NCI-H446 (cell line): ENCODE results near the gene C1QBP.
"Not testable (repeated sequence)": the region's sequence is repeated elsewhere in the genome, so short reads cannot be mapped to it uniquely, and the experiment has no call there.

Source experiments
- DNase-seq, 2 experiments: peaks; one replicate each; lab custom pipeline; 2025; lab: John Stamatoyannopoulos, UW

The C1QBP gene, protein sequence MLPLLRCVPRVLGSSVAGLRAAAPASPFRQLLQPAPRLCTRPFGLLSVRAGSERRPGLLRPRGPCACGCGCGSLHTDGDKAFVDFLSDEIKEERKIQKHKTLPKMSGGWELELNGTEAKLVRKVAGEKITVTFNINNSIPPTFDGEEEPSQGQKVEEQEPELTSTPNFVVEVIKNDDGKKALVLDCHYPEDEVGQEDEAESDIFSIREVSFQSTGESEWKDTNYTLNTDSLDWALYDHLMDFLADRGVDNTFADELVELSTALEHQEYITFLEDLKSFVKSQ

GRCh38 chr17:5438716-5439445 is at the start of gene C1QBP:
TSS of gene C1QBP (minus strand) at chr17:5439155. CDS start at chr17:5439073, 82 bp downstream.
- DNase-seq = peak; percentile 73 to 94

DNA sequence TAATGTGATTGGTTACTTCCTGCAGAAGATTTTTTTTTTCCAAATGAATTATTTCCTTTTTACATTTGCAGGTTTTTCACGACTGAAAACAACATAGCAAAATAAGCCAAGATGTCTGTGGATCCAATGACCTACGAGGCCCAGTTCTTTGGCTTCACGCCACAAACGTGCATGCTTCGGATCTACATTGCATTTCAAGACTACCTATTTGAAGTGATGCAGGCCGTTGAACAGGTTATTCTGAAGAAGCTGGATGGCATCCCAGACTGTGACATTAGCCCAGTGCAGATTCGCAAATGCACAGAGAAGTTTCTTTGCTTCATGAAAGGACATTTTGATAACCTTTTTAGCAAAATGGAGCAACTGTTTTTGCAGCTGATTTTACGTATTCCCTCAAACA is 49.8 kb upstream of the C1QBP start:
- no peak for DNase-seq

GRCh38 chr17:5486206-5487124 is 47.5 kb upstream of the C1QBP start, which contains the start of gene MIS12:
TSS of gene MIS12 (plus strand) at chr17:5486566. CDS start at chr17:5488863, 2,297 bp downstream.
- peak; percentile 98 to 99 for DNase-seq

DNA sequence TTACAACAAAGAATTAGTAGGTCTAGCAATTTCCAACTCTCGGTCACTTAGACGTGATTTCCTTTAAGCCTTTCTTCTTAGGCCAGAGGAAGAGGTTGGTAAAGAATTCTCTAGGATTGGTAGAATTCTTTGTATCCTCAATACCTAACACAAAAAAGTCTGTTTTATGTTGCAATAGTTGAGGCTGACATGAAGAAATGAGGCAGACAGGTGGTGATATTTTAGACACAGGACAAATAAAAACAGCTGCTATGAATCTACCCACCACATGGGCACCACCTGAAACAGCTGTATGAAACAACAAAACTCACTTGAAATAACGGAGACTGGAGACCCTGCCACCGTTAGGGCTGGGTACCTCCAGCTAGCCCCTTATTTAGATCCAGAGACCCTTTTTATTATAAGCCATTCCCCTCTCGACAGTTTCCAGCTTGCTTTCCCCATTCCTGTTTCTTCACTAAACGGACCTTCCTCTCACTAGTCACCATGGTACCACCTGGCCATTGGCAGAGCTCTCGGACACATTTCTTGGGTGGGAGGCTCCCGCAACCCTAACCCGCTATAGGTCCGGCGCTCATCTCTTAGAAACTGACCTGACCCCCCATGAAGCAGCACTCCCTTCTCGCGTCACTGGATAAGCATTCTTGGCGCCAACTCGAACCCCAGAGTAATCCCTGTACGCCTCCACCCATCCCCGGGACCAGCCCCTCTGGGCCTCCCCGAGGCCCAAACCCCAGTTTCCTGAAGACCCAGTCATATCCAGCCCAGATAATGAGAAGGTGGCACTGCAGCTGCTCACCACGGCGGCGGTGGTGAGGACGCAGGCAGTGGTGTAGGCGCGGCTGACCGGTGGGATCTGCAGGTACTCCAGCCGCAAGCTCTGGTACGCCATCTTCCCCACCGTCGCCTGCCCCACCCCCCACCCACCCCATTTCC is 46.6 kb upstream of the C1QBP start, which contains the start of gene DERL2:
DERL2 (minus strand) TSS at position 909 of the 936 bp plus-strand sequence; CDS start at position 892, 17 bp downstream.
- peak; percentile 43 to 48 for DNase-seq

DNA sequence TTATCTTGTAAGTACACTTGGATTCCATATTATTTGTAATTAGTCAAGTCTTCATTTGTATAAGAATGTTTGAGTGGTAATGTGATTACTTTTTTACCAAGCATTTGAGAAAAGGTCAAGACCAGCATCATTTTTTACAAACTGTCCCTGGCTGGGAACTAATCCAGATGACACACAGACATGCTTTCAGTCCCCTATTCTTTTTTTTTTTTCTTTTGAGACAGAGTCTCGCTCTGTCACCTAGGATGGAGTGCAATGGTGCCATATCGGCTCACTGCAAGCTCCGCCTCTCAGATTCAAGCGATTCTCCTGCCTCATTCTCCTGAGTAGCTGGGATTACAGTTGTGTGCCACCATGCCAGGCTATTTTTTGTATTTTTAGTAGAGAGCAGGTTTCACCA is 42.5 kb upstream of the C1QBP start:
- DNase-seq = no peak

- no peak for DNase-seq
Observed at GRCh38 chr17:5480962-5481361, 42.0 kb upstream of the C1QBP start.

DNA sequence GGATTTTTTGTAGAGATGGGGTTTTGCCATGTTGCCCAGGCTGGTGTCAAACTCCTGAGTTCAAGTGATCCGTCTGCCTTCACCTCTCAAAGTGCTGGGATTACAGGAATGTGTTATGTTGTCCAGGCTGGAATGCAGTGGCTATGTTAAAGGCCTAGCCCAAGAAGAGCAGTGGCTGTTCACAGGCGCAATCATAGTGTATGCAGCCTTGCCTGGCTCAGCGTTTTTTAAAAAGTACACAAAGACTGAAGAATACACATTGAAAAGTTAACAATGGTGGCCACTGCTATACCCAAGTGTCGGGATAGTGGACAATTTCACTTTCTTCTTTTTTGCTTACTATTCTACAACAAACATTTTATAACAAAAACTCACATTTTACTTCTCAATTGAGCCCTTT is 40.0 kb upstream of the C1QBP start:
- DNase-seq = no peak

DNA sequence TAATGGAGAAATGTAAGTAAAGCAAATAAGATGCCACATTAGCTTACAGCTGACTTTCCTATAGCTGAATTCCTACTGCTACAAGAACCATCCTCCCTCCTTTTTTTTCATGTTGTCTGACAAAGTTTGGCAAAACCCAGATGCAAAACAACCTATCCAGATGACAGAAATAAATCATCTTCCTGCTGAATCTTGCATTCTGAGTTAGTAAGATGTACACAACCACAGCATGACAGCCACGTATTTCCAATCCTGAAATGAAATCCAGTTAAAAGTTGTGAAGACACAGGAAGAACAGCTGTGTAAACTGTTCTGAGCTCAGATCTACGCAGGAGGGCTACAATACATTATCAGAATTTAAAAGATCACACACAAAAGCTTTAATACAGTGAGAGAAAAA is 35.0 kb upstream of the C1QBP start:
- DNase-seq = no peak

GRCh38 chr17:5472511-5472910 is 33.6 kb upstream of the C1QBP start:
- no peak for DNase-seq

GRCh38 chr17:5468075-5468473 is 29.1 kb upstream of the C1QBP start:
- DNase-seq = no peak

- no peak for DNase-seq
Observed at GRCh38 chr17:5467416-5467815, 28.5 kb upstream of the C1QBP start.

DNA sequence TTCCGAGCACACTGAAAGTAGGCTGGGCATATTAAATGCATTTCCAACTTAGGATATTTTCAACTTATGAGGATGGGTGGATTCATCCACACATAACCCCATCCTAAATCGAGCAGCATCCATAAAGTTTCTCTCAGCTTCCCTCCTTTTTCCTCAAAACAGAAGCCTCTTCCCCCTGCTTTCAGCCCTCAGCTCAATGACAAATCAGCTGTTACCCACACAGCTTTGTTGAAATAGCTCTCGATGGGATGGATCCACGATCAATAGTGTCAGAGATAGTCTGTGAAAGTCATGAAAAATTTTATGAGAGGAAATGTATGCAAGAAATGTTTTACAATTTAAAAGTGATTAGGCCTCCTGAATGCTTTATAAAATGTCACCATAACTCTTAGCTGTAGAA is 27.3 kb upstream of the C1QBP start:
- no peak for DNase-seq

DNA sequence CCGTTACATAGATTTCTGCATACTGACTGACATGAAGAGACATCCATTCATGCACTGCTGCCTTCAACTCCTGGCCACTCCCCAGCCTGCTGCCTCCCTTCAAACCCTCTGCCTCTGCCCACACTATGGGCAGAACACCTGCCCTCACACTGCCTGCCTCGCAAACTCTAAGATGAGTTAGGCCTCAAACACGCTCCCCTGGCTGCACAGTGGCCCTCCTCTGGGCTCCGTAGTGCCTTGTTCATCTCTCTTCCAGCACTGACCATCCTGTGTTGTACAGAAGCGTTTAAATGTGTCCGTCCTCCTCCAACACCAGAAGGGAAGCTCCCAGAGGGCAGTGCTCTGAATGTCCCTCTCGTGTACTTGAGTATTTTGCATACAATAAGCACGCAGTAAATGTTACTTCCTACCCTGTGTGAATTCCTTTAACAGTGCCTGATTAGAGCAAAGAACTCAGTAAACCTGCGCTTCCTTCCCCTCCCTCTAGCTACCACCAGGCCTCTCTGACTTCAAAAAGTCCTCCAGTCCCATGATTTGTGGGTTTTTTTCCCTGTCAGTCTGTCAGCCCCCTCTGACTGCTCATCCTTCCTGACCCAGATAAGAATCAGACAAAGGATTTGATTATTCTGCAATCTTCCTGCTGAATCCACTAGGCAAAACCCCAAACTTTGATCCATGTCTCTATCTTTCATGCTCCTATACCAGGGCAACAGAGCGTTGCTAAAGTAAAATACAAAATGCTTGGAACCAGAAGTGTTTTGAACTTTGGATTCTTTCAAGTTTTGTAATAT is 26.0 kb upstream of the C1QBP start:
- DNase-seq = no peak

GRCh38 chr17:5446786-5447185 is 7.8 kb upstream of the C1QBP start:
- no peak for DNase-seq

- DNase-seq = no peak
Observed at GRCh38 chr17:5444209-5444608, 5.3 kb upstream of the C1QBP start.

GRCh38 chr17:5443728-5444127 is 4.8 kb upstream of the C1QBP start:
- DNase-seq = no peak

DNA sequence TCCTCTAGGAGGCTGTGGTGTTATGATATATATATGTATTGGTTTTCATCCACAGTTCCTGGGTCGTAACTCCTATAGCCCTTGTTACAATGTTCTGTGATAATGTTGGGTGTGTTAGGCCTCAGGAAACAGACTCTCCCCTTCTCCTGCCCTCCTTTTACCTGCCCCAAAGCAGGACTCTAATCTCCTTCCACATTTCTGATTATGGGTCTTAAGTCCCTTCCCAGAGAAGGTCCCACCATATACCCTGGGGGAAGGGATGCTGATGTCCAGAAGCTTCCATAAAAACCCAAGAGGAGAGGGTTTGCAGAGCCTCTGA is 450 bp upstream of the C1QBP start:
- no peak for DNase-seq

GRCh38 chr17:5437721-5438317 is 1.1 kb downstream of the C1QBP start:
- DNase-seq = no peak

DNA sequence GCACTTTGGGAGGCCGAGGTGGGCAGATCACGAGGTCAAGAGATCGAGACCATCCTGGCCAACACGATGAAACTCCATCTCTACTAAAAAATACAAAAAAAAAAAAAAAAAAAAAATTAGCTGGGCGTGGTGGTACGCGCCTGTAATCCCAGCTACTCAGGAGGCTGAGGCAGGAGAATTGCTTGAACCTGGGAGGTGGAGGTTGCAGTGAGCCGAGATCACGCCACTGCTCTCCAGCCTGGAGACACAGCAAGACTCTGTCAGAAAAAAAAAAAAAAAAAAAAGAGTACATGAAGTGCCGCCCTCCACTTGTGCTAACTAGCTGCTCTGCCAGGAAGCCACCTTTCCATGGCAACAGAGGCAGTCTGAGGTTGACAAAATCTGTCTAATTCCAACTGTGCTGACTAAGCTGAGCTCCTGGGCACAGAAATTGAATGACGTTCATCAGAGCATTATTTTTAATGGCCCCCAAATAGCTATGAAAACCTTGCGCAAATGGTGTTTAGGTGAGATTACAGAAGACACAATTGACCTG is 3.1 kb downstream of the C1QBP start:
- not testable (repeated sequence) for DNase-seq

DNA sequence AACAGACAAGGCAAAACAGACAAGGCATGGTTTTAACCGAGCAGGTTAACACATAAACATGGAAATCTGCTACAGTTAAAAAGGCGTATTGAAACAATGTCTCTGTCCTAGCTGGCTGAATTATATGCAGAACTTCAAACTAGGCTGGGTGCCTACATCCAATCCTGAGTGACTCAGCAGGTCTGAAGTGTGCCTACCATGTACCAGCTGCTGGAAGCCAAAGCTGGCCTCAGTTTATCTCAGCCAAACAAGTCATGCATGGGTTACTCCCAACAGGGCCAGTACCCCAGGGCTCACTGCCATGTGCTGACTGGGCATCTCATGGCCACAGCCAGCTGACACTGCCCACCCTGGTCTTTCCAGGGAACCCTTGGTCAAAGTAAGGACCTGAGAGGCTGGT is 4.0 kb downstream of the C1QBP start:
- no peak for DNase-seq
